GF-D8 (cell line): ENCODE data around the gene GRM8.

Source experiments
- DNase-seq: peaks from one replicate; lab custom pipeline; 2025; lab: John Stamatoyannopoulos, UW

The GRM8 gene

DNA sequence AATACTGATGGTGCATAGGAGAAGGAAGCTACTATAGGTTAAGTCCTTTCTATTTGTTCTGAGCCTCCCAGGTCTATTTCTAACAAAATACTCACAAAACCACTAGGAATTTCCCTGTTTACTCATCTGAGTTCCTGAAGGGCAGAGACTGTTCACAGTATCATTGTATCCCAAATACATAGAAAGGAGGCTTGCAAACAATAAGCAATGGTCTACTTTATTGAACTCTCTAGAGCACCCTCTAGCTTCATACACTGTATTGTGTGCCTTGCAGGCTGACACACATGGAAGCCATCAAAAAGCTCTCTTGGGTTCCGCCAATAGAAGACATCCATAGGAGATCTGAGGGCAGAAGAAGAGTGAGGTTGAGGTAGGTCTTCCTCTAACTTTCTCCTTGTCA lies 826.1 kb downstream of the GRM8 start:
- DNase-seq: no peak

DNA sequence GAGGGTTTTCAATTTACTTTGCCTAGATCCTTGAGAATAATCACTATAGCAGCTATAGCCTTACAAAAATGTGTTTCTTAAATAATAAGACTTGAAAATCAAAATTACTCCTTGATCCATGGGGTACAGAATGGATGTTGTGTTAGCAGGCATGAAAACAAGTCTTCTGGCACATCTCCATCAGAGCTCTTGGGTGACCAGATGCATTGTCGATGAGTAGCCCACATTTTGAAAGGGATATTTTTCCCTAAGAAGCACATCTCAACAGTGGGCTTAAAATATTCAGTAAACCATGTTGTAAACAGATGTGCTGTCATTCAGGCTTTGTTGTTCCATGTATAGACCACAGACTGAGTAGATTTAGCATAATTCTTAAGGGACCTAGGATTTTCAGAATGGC lies 827.8 kb downstream of the GRM8 start:
- no peak for DNase-seq

DNA sequence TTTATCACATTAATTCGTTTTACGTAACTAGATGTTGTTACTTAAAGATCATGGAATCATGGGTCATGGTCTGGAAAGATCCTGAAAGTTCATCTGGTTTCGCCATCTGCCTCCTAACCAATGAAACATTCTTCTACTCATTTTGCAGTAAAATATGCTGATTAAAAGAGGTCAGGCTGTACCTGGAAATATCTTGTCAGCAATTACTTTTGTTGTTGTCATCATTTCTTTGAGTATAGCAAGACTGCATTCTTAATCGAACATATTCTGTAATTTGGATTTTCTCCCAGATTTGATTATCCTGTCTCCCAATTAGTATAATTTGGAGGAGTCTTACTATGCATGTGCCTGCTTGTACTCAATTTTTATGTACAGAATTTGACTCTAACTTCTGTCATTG lies 833.7 kb downstream of the GRM8 start:
- DNase-seq: no peak

DNA sequence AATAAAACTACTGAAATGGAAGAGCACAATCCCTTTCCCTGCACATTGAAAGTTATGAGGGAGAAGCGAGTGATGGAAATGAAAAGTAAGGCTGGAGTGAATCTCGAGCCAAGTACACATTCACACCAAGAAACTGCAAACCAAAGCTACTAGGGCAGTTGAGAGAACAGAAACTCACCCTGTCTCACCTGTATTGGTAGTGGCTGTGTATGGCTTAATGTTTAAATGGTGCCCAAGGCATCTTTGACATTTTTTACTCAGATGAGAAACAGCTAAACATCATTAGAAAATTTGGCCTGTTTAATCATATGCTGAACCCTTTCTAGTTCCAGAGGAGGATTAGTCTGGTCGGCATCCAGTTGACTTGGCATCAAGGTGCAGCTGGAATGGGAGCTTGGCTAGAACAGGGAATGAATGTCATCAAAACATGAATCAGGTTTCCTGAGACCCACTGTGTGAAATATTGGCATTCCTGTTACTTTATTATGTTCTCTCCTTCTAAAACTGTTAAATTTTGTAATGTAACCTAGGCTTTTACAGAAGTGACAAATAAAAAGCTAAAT lies 840.8 kb downstream of the GRM8 start:
- DNase-seq: no peak

DNA sequence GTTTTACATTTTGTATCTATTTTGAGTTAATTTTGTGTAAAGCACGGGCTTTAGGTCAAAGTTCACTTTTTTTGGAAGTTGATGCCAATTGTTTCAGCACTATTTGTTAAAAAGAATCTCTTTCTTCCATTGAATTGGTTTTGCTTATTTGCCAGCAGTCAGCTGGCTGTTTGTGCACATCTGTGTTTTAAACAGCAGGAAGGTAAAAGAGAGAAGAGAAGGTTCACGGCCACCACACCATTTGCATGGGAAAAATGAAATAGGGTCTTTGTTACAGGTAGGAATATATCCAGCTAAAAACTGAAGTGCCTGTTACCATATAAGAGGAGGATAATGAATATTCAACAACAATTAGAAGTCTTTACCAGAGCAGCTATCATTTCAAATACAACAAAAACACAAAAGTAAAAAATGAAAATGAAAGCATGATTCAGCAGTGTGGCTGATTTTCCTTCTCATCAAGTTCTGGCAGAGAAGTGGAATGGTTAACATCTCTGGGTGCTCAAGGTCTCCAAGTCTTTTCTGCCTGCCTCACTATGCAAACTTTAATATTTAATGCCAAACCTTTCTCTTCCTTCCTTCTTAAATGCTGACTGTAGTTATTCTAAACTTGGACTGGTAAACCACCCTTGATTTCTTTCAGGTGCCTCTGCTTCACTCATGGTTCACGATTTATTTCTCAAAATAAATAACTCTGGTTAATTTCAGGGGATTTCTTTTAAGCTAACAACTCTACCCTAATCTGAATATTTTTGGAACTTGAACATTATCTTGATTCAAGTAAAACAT lies 841.5 kb downstream of the GRM8 start:
- DNase-seq: no peak

DNA sequence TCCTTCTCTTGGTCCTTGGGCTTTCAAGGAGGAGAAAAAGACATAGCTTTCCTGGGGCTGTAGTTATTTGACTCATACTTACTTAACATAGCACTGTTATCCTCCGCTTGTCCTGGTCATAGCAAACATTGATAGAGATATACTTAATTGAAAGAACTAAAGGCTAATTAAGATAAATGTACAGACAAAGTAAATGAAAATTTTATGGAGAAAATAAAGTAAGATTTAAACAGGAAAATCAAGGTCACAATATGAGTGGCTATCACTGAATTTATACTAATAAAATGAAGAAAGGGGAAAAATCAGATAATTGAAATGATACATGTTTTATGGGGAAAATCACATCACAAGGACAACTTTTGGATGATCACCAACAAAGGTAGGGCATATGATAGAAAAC lies 849.7 kb downstream of the GRM8 start:
- no peak for DNase-seq

DNA sequence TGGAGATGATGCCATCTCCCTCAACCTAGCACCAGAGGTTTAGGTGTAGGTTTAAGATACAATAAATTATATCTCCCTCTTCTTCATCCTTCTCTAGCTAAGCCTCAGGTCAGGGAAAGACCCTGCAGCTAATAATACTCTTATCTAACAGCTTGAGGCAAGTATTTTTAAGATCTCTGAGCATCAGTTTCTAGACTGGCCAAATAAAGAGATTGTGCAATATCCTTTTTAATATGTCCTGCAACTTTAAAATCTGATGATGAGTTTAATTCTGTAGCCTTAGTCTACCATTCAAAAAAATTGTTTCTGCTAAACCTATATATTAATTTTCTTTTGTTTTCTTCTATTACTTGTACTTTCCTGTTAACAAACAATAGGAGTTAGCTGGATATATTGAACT lies 850.8 kb downstream of the GRM8 start:
- no peak for DNase-seq

DNA sequence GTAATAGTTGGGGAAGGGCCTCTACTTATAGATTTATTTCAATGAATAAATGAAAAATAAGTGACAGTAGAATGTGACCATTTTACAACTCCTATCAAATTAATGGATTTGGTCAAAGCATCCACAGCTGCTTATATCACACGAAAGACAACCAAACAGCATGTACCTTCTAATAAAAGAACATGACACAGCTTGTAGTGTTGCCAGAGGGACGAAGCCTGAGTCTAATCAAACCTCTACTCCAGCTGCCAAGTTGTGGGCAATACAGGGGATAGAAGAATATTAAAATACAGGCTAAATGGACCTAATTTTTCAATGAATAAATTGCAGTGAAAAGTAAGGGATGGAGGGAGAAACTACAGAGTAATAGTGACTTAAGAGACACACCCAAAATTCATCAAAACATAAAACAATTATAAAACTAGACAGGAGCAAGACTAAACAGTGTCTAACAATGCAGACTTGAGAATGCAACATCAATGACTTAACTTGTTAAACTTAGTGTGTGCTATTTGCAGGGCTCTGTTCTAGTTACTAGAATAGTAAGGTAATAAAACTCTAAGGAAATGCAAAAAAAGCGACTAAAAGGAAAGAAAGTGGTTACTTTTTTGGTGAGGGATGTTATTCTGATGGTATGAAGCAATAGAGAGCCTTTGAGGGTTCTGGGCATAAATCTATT lies 853.8 kb downstream of the GRM8 start:
- no peak for DNase-seq

DNA sequence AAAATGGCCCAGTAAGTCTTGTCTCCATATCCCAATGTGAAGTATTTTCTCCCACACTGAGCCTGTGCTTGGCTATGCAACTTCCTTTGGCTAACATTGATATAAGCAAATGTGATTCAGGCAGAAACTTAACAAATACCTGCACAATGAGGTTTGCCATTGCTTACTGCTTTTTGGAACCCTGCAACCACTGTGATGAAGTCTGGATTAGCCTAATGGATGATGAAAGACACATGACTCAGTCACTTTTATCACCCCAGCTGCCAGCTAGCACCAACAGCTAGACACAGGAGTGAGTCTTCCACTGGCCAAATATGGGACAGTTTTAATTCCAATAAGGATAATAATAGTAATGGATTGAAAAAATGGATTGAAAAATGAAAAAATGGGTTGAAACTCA lies 854.5 kb downstream of the GRM8 start:
- no peak for DNase-seq

DNA sequence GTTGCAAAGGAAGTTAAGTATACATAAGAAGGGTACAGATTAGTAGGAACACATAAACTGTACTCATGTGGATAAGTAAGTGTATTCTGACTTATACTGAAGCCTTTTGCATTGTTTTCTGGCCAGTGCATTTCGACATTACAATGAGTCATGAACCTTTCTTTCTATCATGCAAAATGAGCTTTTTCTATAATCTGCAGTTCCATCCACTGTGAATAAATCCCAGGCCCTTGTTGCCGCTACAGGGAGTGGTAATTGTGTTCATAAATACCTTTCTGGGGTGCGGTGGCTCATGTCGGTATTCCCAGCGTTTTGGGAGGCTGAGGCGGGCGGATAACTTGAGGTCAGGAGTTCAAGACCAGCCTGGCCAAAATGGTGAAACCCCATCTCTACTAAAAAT lies 858.3 kb downstream of the GRM8 start:
- DNase-seq: no peak
